K562 (cell line): ENCODE results near the gene MYLIP. TPM values are rescaled to one million over a fixed set of nuclear protein-coding genes. Genes with fewer than 3 reads are reported as not detected.
A peak's percentile ranks its signal among the peaks of the same experiment; 100 is the strongest.

Source experiments
- ATF2 ChIP-seq: sonication (generic); formaldehyde crosslinking; IDR thresholded peaks from 2 replicates; pipeline ENCODE4 v1.8.1; 2022; ENCODE audit warnings: missing genetic modification reagents
- CBX5 ChIP-seq: IDR thresholded peaks from 2 replicates; pipeline ENCODE4 v1.6.1; 2014; ENCODE audit warnings: low read depth, borderline replicate concordance
- EGR1 ChIP-seq: fragments of 450-650 bp; conservative IDR thresholded peaks from 2 replicates; pipeline ENCODE4 v1.6.1; 2017; ENCODE audit warnings: mild to moderate bottlenecking
- FOS ChIP-seq: IDR thresholded peaks from 3 replicates; pipeline ENCODE4 v1.6.1; 2011; ENCODE audit not compliant: insufficient read length; ENCODE audit errors: extremely low read depth
- KAT2B ChIP-seq: IDR thresholded peaks from one replicate; pipeline ENCODE4 v1.6.1; 2012; ENCODE audit warnings: low read depth, mild to moderate bottlenecking, control low read depth, inconsistent platforms, low read length, moderate library complexity
- KLF1 ChIP-seq: fragments of 450-650 bp; IDR thresholded peaks from 2 replicates; pipeline ENCODE4 v1.6.1; 2016; ENCODE audit warnings: missing genetic modification characterization, missing compliant biosample characterization
- MTA1 ChIP-seq: fragments of 450-650 bp; IDR thresholded peaks from 2 replicates; pipeline ENCODE4 v1.6.1; 2017; ENCODE audit warnings: borderline replicate concordance
- MYNN ChIP-seq, 2 experiments: sonication (generic); formaldehyde crosslinking in 1 of 2; IDR thresholded peaks; 2 replicates each; pipeline versions ENCODE4 v1.5.0 to v1.6.1; 2016 to 2020; ENCODE audit warnings: antibody characterized with exemption in 1 of 2, missing genetic modification reagents in 1 of 2
- PRPF4 ChIP-seq: fragments of 200-400 bp; formaldehyde crosslinking; IDR thresholded peaks from one replicate; pipeline ENCODE4 v1.6.1; 2017; ENCODE audit warnings: low read length, low read depth, mild to moderate bottlenecking; ENCODE audit not compliant: insufficient read depth, poor library complexity, severe bottlenecking
- RNF2 ChIP-seq: sonication (generic); IDR thresholded peaks from 2 replicates; pipeline ENCODE4 v1.6.1; 2016
- SAFB ChIP-seq: fragments of 200-400 bp; formaldehyde crosslinking; IDR thresholded peaks from 2 replicates; pipeline ENCODE4 v1.6.1; 2017; ENCODE audit warnings: low read depth, low read length, borderline replicate concordance
- SRF ChIP-seq, 2 experiments: fragments of 250-450, 450-650 bp in 1 of 2; sonication (Bioruptor Pico) in 1 of 2; sonication (generic) in 1 of 2; formaldehyde crosslinking; IDR thresholded peaks; 2 replicates each; pipeline versions ENCODE4 v1.5.0 to v1.5.1; 2020 to 2022; ENCODE audit warnings: mild to moderate bottlenecking in 1 of 2, missing genetic modification reagents in 1 of 2
- STAT6 ChIP-seq: sonication (generic); formaldehyde crosslinking; IDR thresholded peaks from 2 replicates; pipeline ENCODE4 v1.8.1; 2023; ENCODE audit warnings: mild to moderate bottlenecking, missing genetic modification reagents
- TFAM ChIP-seq: fragments of 250-450 bp; sonication (Bioruptor Pico); conservative IDR thresholded peaks from 2 replicates; pipeline ENCODE4 v1.5.0; 2021; ENCODE audit warnings: mild to moderate bottlenecking, moderate library complexity
- WHSC1 ChIP-seq: IDR thresholded peaks from one replicate; pipeline ENCODE4 v1.6.1; 2012; ENCODE audit warnings: low read length, control low read depth, inconsistent platforms
- XRCC4 ChIP-seq: IDR thresholded peaks from one replicate; pipeline ENCODE4 v1.6.1; 2011; ENCODE audit not compliant: insufficient read depth, insufficient read length; ENCODE audit errors: extremely low read depth
- ZKSCAN8 ChIP-seq: fragments of 200-800 bp; sonication (Bioruptor generic); IDR thresholded peaks from 2 replicates; pipeline ENCODE4 v1.6.1; 2016; ENCODE audit warnings: missing genetic modification characterization, missing compliant biosample characterization
- ZNF197 ChIP-seq: fragments of 200-800 bp; sonication (Bioruptor generic); IDR thresholded peaks from 2 replicates; pipeline ENCODE4 v1.6.1; 2016; ENCODE audit warnings: low read depth, missing genetic modification characterization, missing compliant biosample characterization
- polyA plus RNA-seq, 8 experiments: library from polyadenylated mRNA; depleted of rRNA in 4 of 8; stranded (reverse) in 5 of 8; unstranded in 3 of 8; fragments of >200 nt; fragmentation: Nextera tagmentation in 2 of 8; fragmentation: Illumina TruSeq in 1 of 8; extraction: Ambion mirVana in 2 of 8; extraction: Trizol in 1 of 8; gene quantifications; 2 replicates each; pipeline versions ENCODE4 v1.2.1 to v1.2.3, GENCODE V29; 2011 to 2014; ENCODE audit warnings: inconsistent platforms in 1 of 8, missing spikeins in 1 of 8
- total RNA-seq, 7 experiments: library from RNA; depleted of rRNA in 6 of 7; stranded (reverse); fragments of >200 nt in 6 of 7; fragmentation: Illumina TruSeq in 2 of 7; extraction: Trizol in 2 of 7; gene quantifications; 2 replicates each; pipeline versions ENCODE4 v1.2.1 to v1.2.3, GENCODE V29; 2011 to 2021; ENCODE audit warnings: low replicate concordance in 1 of 7
- TF ChIP-seq, protein P1 (sequence below): fragments of 450-650 bp; IDR thresholded peaks from 2 replicates; pipeline ENCODE4 v1.6.1; 2018; ENCODE audit not compliant: partially characterized antibody
- TF ChIP-seq, protein P2 (sequence below): fragments of 250-450 bp; sonication (Bioruptor Pico); IDR thresholded peaks from 2 replicates; pipeline ENCODE4 v1.8.0; 2022; ENCODE audit warnings: inconsistent platforms, mild to moderate bottlenecking, moderate library complexity, borderline replicate concordance

Gene MYLIP
- total and polyA plus RNA-seq, 9 of the 15 experiments (the other 6 are each of a cell fraction or from before 2014, with no cell fraction given): 10.8 to 43.5 (median 31.5) TPM

- no peak for TF ChIP-seq STAT6 (CRISPR knock-in tag)
- TF ChIP-seq ATF2: no peak
- TF ChIP-seq CBX5: no peak
- TF ChIP-seq RNF2: no peak
- TF ChIP-seq, protein P1, sequence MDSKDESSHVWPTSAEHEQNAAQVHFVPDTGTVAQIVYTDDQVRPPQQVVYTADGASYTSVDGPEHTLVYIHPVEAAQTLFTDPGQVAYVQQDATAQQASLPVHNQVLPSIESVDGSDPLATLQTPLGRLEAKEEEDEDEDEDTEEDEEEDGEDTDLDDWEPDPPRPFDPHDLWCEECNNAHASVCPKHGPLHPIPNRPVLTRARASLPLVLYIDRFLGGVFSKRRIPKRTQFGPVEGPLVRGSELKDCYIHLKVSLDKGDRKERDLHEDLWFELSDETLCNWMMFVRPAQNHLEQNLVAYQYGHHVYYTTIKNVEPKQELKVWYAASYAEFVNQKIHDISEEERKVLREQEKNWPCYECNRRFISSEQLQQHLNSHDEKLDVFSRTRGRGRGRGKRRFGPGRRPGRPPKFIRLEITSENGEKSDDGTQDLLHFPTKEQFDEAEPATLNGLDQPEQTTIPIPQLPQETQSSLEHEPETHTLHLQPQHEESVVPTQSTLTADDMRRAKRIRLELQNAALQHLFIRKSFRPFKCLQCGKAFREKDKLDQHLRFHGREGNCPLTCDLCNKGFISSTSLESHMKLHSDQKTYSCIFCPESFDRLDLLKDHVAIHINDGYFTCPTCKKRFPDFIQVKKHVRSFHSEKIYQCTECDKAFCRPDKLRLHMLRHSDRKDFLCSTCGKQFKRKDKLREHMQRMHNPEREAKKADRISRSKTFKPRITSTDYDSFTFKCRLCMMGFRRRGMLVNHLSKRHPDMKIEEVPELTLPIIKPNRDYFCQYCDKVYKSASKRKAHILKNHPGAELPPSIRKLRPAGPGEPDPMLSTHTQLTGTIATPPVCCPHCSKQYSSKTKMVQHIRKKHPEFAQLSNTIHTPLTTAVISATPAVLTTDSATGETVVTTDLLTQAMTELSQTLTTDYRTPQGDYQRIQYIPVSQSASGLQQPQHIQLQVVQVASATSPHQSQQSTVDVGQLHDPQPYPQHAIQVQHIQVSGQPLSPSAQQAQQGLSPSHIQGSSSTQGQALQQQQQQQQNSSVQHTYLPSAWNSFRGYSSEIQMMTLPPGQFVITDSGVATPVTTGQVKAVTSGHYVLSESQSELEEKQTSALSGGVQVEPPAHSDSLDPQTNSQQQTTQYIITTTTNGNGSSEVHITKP: no peak
- TF ChIP-seq ZKSCAN8 (CRISPR knock-in tag): no peak
- no peak for TF ChIP-seq MYNN (IDR thresholded peaks at IDR 0.05)
- TF ChIP-seq MYNN (CRISPR knock-in tag; IDR thresholded peaks at IDR 0.05): no peak
- no peak for TF ChIP-seq KAT2B
- 0 out of 2 replicates have a peak, but pooled peaks have one; percentile 21 for TF ChIP-seq ZNF197
- TF ChIP-seq TFAM: no peak
- TF ChIP-seq SAFB: no peak
- no peak for TF ChIP-seq EGR1
- TF ChIP-seq KLF1 (tag): no peak
- TF ChIP-seq WHSC1: no peak
- TF ChIP-seq PRPF4: no peak
- TF ChIP-seq MTA1: no peak
- no peak for TF ChIP-seq XRCC4
- TF ChIP-seq, protein P2, sequence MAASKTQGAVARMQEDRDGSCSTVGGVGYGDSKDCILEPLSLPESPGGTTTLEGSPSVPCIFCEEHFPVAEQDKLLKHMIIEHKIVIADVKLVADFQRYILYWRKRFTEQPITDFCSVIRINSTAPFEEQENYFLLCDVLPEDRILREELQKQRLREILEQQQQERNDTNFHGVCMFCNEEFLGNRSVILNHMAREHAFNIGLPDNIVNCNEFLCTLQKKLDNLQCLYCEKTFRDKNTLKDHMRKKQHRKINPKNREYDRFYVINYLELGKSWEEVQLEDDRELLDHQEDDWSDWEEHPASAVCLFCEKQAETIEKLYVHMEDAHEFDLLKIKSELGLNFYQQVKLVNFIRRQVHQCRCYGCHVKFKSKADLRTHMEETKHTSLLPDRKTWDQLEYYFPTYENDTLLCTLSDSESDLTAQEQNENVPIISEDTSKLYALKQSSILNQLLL (CRISPR knock-in tag): no peak
- TF ChIP-seq FOS: no peak
- no peak for TF ChIP-seq SRF (CRISPR knock-in tag; IDR thresholded peaks at IDR 0.05)
These were observed 1.6 kb downstream of the MYLIP start (continued) for GRCh38 chr6:16130437-16130891.
